Right lobe of liver (tissue), 6 donors: ENCODE results near the gene CLMN. TPM values are rescaled to one million over a fixed set of nuclear protein-coding genes. Genes with fewer than 3 reads are reported as not detected.

Experiments
- ATAC-seq, 4 donors: fragments of 200-7000 bp; cut with Tn5 transposase; one replicate each; pipeline ENCODE4 v1.9.1; 2020; ENCODE audit warnings: mild to moderate bottlenecking in 4 of 4, moderate library complexity in 4 of 4
- DNase-seq, 3 donors: peaks; one replicate each; pipeline ENCODE4 v3.0.0-alpha.2; 2020
- H3K27ac ChIP-seq, 3 donors: fragments of 200-600 bp; one replicate each; pipeline ENCODE4 v1.8.0; 2022
- H3K27me3 ChIP-seq, 2 donors: fragments of 200-600 bp; one replicate each; pipeline ENCODE4 v1.8.0; 2022
- H3K36me3 ChIP-seq, 4 donors: fragments of 200-600 bp; sonication (generic) in 1 of 4; one replicate each; pipeline versions ENCODE4 v1.5.1 to v1.8.0; 2017 to 2022; ENCODE audit warnings: control low read depth in 1 of 4
- H3K4me1 ChIP-seq, 4 donors: fragments of 200-600 bp; sonication (generic) in 1 of 4; one replicate each; pipeline versions ENCODE4 v1.5.1 to v1.8.0; 2017 to 2022; ENCODE audit warnings: control low read depth in 1 of 4
- H3K4me3 ChIP-seq, 3 donors: fragments of 200-600 bp; one replicate each; pipeline ENCODE4 v1.8.0; 2022
- H3K9me3 ChIP-seq, 4 donors: fragments of 200-600 bp; sonication (generic) in 1 of 4; one replicate each; pipeline versions ENCODE4 v1.5.1 to v1.8.0; 2017 to 2022; ENCODE audit warnings: control low read depth in 1 of 4
- CTCF ChIP-seq, 4 donors: fragments of 200-600 bp in 3 of 4; fragments of 450-650 bp in 1 of 4; IDR thresholded peaks; one replicate each; pipeline versions ENCODE4 v1.5.1 to v1.8.0; 2016 to 2022; ENCODE audit warnings: antibody characterized with exemption in 4 of 4, mild to moderate bottlenecking in 2 of 4
- POLR2A ChIP-seq: fragments of 450-650 bp; IDR thresholded peaks from one replicate; pipeline ENCODE4 v1.6.1; 2017; ENCODE audit warnings: antibody characterized with exemption, mild to moderate bottlenecking
- WGBS: methylation state at CpG from one replicate; pipeline ENCODE4 v1.1.6; 2018; ENCODE audit warnings: low coverage, low lambda C conversion rate; ENCODE audit not compliant: insufficient coverage; ENCODE audit errors: missing lambda C conversion rate; 5-methylcytosine and 5-hydroxymethylcytosine counted together
- intact Hi-C, 2 donors: fragments of 100-400 bp; cut with DNase I; formaldehyde crosslinking; loops; one replicate each; pipeline versions ENCODE4 v1.11.2 to v1.14.1; 2022
- total RNA-seq, 6 experiments: library from RNA; depleted of rRNA in 2 of 6; stranded (reverse); fragments of >200 nt in 2 of 6; fragmentation: NEBNext Ultra II Directional in 3 of 6; extraction: Animal tissue kit (Norgen Biotek cat#: 25700) in 3 of 6; gene quantifications; one replicate each; pipeline versions ENCODE4 v1.1.0 to v1.2.4, GENCODE V29; 2016 to 2023
- donor health status: DM: no; HTN: yes; CAD: no.
- donor health status: DM: no; HTN: no; CAD: no.
- donor health status: DM: no; HTN: no; CAD: no.
- donor health status: DM: no; HTN: yes; CAD: no.
- donor health status: DM: no; HTN: yes; CAD: no.

Gene CLMN
- total RNA-seq, 6 experiments from 2014 or later, result 18.4 to 91.8 (median 47.8) TPM

DNA sequence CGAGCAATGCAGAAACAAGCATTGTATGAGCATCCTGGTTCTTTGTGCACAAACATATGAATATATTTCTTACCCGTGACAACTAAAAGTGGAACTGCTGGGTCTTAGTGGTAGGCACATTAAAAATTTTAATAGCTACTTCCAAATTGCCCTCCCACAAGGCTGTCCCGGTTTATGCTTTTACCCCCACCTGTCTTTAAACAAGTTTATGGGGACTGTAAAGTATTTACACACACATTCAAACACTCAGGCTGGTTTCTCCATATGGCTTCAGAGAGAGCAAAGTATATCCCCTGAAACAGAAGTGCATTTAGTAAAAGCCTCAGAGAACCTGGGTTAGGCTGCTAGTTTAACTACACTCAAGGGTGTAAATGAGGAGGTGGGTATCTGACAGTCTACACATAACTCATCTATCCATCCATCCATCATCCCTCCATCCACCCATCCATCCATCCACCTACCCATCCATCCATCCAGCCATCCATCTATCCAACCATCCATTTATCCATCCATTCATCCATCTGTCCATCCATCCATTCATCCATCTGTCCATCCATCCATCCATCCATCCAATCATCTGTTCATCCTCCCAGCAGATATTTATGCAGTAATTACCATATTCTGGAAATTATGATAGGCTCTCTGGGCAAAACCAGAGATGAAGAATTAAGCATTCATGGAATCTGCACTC is 86.7 kb downstream of the CLMN start:
- H3K27me3 ChIP-seq, result no peaks in the 10 kb centered on the region
- ATAC-seq (no peak), DNase-seq (no peak)
- H3K36me3 ChIP-seq, result no peaks in the 10 kb centered on the region
- peaks cover 0 to 54% (median 4%) of the 10 kb centered on the region in 4 donors for H3K4me1 ChIP-seq
- H3K9me3 ChIP-seq, result no peaks in the 10 kb centered on the region
- TF ChIP-seq POLR2A (no peak), CTCF (IDR thresholded peaks at IDR 0.05) (no peak)
- no peak overlapping the region for H3K4me3 ChIP-seq
- H3K27ac ChIP-seq, result peak overlapping the region in 1 of 3 donors; percentile 1
- 97% methylated on average over 3 of the region's 3 CpGs for WGBS
- intact Hi-C loops, result no loop called here

DNA sequence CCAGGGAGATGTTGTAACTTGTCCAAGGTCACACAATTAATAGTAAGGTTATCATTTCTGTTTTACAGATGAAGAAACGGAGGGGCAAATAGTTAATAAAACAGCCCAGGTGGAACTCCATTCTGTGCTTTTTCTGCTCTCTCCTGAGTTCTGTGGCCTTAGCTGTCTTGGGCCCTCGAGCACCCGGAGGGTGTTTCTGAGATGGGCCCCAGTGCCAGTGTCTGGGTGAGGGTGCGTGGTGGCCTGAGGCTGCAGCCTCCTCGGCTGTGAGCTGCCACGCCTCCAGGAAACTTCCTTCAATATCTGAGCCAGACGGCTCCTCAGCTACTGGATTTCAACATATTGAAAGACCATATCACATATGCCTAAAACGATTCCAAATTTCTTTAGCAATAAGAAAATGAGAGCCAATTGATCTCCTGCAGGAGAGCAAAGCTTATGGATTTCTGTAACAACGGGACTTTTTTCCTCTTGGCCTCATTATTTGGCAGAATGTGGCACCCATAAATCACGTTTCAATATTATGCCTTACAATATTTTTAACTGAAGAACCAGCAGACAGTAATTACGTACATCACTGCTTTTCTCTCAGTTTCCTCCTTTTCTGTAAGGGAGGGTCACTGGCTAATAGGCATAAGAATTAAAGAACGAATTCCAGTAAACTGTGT is 87.6 kb downstream of the CLMN start:
- no peak for TF ChIP-seq POLR2A
- no peak for TF ChIP-seq CTCF (IDR thresholded peaks at IDR 0.05)
- Histone ChIP-seq H3K4me3 (no peak overlapping the region), H3K4me1 (peaks cover 0 to 55% (median 8%) of the 10 kb centered on the region in 4 donors), H3K9me3 (no peaks in the 10 kb centered on the region), H3K27me3 (no peaks in the 10 kb centered on the region), H3K27ac (peak overlapping the region in 1 of 3 donors; percentile 5), H3K36me3 (no peaks in the 10 kb centered on the region)
- intact Hi-C loops, result no loop called here
- DNase-seq (no peak), ATAC-seq (no peak)
- WGBS, result 38% methylated on average over 12 of the region's 12 CpGs

GRCh38 chr14:95229749-95230148 is 90.0 kb downstream of the CLMN start:
- peak overlapping the region in 1 of 3 donors; percentile 93 for H3K27ac ChIP-seq
- H3K4me3 ChIP-seq, result no peak overlapping the region
- H3K4me1 ChIP-seq, result peaks cover 0 to 45% (median 8%) of the 10 kb centered on the region in 4 donors
- DNase-seq, result no peak
- TF ChIP-seq POLR2A, result no peak
- TF ChIP-seq CTCF (IDR thresholded peaks at IDR 0.05), result no peak
- ATAC-seq, result no peak
- no peaks in the 10 kb centered on the region for H3K9me3 ChIP-seq
- intact Hi-C loops, result loop anchor here in 1 of 2 donors (10.0 kb wide), 1 partner anchor 75 kb away; no protein-coding TSS in a partner anchor
- no peaks in the 10 kb centered on the region for H3K27me3 ChIP-seq
- no peaks in the 10 kb centered on the region for H3K36me3 ChIP-seq
- 84% methylated on average over 6 of the region's 6 CpGs for WGBS

DNA sequence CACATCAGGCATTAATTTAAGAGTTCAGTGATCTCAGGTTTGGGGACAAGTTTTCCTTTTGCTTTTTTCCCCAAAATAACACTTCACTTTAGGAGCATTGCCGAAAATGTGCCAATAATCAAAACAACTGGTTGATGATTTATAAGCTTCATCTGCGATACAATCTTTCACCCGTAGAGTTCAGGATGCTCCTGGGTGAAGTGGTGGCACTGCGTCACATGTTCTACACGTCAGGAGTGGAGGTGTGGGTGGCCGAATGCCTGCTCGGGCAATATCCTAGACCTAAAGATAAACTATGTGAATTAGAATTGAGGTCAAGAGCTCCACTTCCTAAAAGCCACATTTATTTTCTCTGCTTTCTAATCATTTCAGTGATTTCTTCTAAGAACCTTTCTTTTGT is 91.5 kb downstream of the CLMN start:
- peak in 2 of 4 donors; percentile 24 to 27 for TF ChIP-seq CTCF (IDR thresholded peaks at IDR 0.05)
- no peak for TF ChIP-seq POLR2A
- H3K4me3 ChIP-seq, result no peak overlapping the region
- H3K27me3 ChIP-seq, result no peaks in the 10 kb centered on the region
- H3K27ac ChIP-seq, result peak overlapping the region; percentile 38 to 93 (median 81)
- H3K4me1 ChIP-seq, result peaks cover 0 to 44% (median 14%) of the 10 kb centered on the region in 4 donors
- intact Hi-C loops, result loop anchor here in 1 of 2 donors (10.0 kb wide), 1 partner anchor 77 kb away; no protein-coding TSS in a partner anchor
- DNase-seq (peak; percentile 60 to 89 (median 74)), ATAC-seq (peak; percentile 75 to 91 (median 86))
- WGBS, result 27% methylated on average over 7 of the region's 7 CpGs
- H3K9me3 ChIP-seq, result no peaks in the 10 kb centered on the region
- H3K36me3 ChIP-seq, result no peaks in the 10 kb centered on the region
